MM.1S (cell line): ENCODE results near the gene RNF34.

Experiments
- DNase-seq: peaks from one replicate; pipeline ENCODE4 v3.0.0-alpha.2; 2015
- H2AFZ ChIP-seq: fragments of 300-600 bp; sonication (generic); 2 replicates; pipeline ENCODE4 v1.6.0; 2016; ENCODE audit warnings: antibody characterized with exemption, low read length
- H3F3A ChIP-seq: fragments of 300-600 bp; sonication (generic); 2 replicates; pipeline ENCODE4 v1.6.1; 2016; ENCODE audit warnings: mild to moderate bottlenecking, antibody characterized with exemption, low read length, moderate library complexity, mixed read lengths; ENCODE audit not compliant: insufficient read depth
- H3K27ac ChIP-seq: fragments of 300-600 bp; sonication (generic); 2 replicates; pipeline ENCODE4 v1.5.1; 2016; ENCODE audit warnings: mild to moderate bottlenecking, low read length
- H3K27me3 ChIP-seq: fragments of 300-600 bp; sonication (generic); replicated peaks from 2 replicates; pipeline ENCODE4 v1.6.0; 2016; ENCODE audit warnings: low read length; ENCODE audit not compliant: insufficient read depth
- H3K36me3 ChIP-seq: fragments of 300-600 bp; sonication (generic); replicated peaks from 2 replicates; pipeline ENCODE4 v1.6.1; 2016; ENCODE audit warnings: mild to moderate bottlenecking, low read length, mixed read lengths; ENCODE audit not compliant: insufficient read depth
- H3K4me1 ChIP-seq: fragments of 300-600 bp; sonication (generic); 2 replicates; pipeline ENCODE4 v1.6.1; 2016; ENCODE audit warnings: low read length, mixed read lengths
- H3K4me2 ChIP-seq: fragments of 300-600 bp; sonication (generic); 2 replicates; pipeline ENCODE4 v1.6.0; 2016; ENCODE audit warnings: low read depth, low read length
- H3K4me3 ChIP-seq: fragments of 300-600 bp; sonication (generic); 2 replicates; pipeline ENCODE4 v1.5.1; 2016; ENCODE audit warnings: low read length, mixed read lengths
- H3K79me2 ChIP-seq: fragments of 300-600 bp; sonication (generic); 2 replicates; pipeline ENCODE4 v1.6.1; 2016; ENCODE audit warnings: mixed run types, low read length, mixed read lengths
- H3K9ac ChIP-seq: fragments of 300-600 bp; sonication (generic); 2 replicates; pipeline ENCODE4 v1.6.1; 2016; ENCODE audit warnings: low read length, mixed read lengths
- H3K9me2 ChIP-seq: fragments of 300-600 bp; sonication (generic); replicated peaks from 2 replicates; pipeline ENCODE4 v1.6.1; 2016; ENCODE audit warnings: mild to moderate bottlenecking, low read length, mixed read lengths; ENCODE audit not compliant: insufficient read depth
- H3K9me3 ChIP-seq: fragments of 300-600 bp; sonication (generic); replicated peaks from 2 replicates; pipeline ENCODE4 v1.6.1; 2016; ENCODE audit warnings: mild to moderate bottlenecking, low read length, mixed read lengths; ENCODE audit not compliant: insufficient read depth
- H4K20me1 ChIP-seq: fragments of 300-600 bp; sonication (generic); 2 replicates; pipeline ENCODE4 v1.6.1; 2016; ENCODE audit warnings: mild to moderate bottlenecking, low read length, moderate library complexity, mixed read lengths; ENCODE audit not compliant: insufficient read depth
- CTCF ChIP-seq: fragments of 300-600 bp; sonication (generic); IDR thresholded peaks from 2 replicates; pipeline ENCODE4 v1.5.1; 2016; ENCODE audit warnings: antibody characterized with exemption, low read length, mixed read lengths
- EZH2 ChIP-seq: fragments of 300-600 bp; sonication (generic); optimal IDR thresholded peaks from 2 replicates; pipeline ENCODE3; 2017; ENCODE audit warnings: low read depth, mild to moderate bottlenecking, antibody characterized with exemption, low read length, mixed read lengths
- EZH2phosphoT487 ChIP-seq: fragments of 300-600 bp; sonication (generic); IDR thresholded peaks from 2 replicates; pipeline ENCODE4 v1.6.1; 2018; ENCODE audit warnings: antibody characterized with exemption, low read length

RNF34 gene

GRCh38 chr12:121423253-121423652 lies 23.3 kb downstream of the RNF34 start:
- no peak for DNase-seq
- Histone ChIP-seq H3K4me1 (no peaks in the 10 kb centered on the region), H2AFZ (no peak overlapping the region), H3K4me3 (no peak overlapping the region), H3K4me2 (no peak overlapping the region), H3F3A (no peaks in the 10 kb centered on the region), H3K79me2 (no peaks in the 10 kb centered on the region), H3K27me3 (no peaks in the 10 kb centered on the region), H3K9me2 (no peaks in the 10 kb centered on the region), H3K9me3 (no peaks in the 10 kb centered on the region), H4K20me1 (no peaks in the 10 kb centered on the region), H3K9ac (no peak overlapping the region), H3K36me3 (no peaks in the 10 kb centered on the region; the same call in 1 of the 2 replicates), H3K27ac (no peak overlapping the region)
- TF ChIP-seq EZH2phosphoT487 (no peak), EZH2 (no peak), CTCF (no peak)

GRCh38 chr12:121423682-121424623 lies 24.0 kb downstream of the RNF34 start:
- no peak overlapping the region for H2AFZ ChIP-seq
- H3K79me2 ChIP-seq = no peaks in the 10 kb centered on the region
- no peak overlapping the region for H3K4me2 ChIP-seq
- no peaks in the 10 kb centered on the region for H3K27me3 ChIP-seq
- no peak overlapping the region for H3K27ac ChIP-seq
- H3K36me3 ChIP-seq = no peaks in the 10 kb centered on the region; the same call in 1 of the 2 replicates
- no peak overlapping the region for H3K4me3 ChIP-seq
- no peaks in the 10 kb centered on the region for H3K4me1 ChIP-seq
- no peak overlapping the region for H3K9ac ChIP-seq
- no peaks in the 10 kb centered on the region for H3K9me3 ChIP-seq
- H3F3A ChIP-seq = no peaks in the 10 kb centered on the region
- DNase-seq = no peak
- H3K9me2 ChIP-seq = no peaks in the 10 kb centered on the region
- no peak for TF ChIP-seq EZH2phosphoT487
- no peak for TF ChIP-seq CTCF
- no peak for TF ChIP-seq EZH2
- H4K20me1 ChIP-seq = no peaks in the 10 kb centered on the region

- Histone ChIP-seq H3K27me3 (no peaks in the 10 kb centered on the region), H2AFZ (no peak overlapping the region), H3K4me2 (no peak overlapping the region), H3F3A (no peaks in the 10 kb centered on the region), H4K20me1 (no peaks in the 10 kb centered on the region), H3K79me2 (no peaks in the 10 kb centered on the region), H3K4me3 (no peak overlapping the region), H3K9me2 (no peaks in the 10 kb centered on the region), H3K4me1 (no peaks in the 10 kb centered on the region), H3K9me3 (no peaks in the 10 kb centered on the region), H3K36me3 (no peaks in the 10 kb centered on the region), H3K9ac (no peak overlapping the region), H3K27ac (no peak overlapping the region)
- no peak for TF ChIP-seq CTCF
- TF ChIP-seq EZH2phosphoT487 = no peak
- no peak for TF ChIP-seq EZH2
- no peak for DNase-seq
Measured at GRCh38 chr12:121424624-121424975, 24.7 kb downstream of the RNF34 start.
